GM18867 (cell line): ENCODE data around the gene TRIM67.
"Not testable (repeated sequence)": the region's sequence is repeated elsewhere in the genome, so short reads cannot be mapped to it uniquely, and the experiment has no call there.

Source experiments
- ATAC-seq: cut with Tn5 transposase; IDR thresholded peaks from one replicate; pipeline ENCODE4 v1.9.1; 2021; ENCODE audit warnings: mild to moderate bottlenecking, moderate library complexity; ENCODE audit not compliant: unreplicated experiment

Gene TRIM67

GRCh38 chr1:231157311-231157710, 4.5 kb upstream of the TRIM67 start:
- ATAC-seq = no peak

GRCh38 chr1:231158141-231158540, 3.7 kb upstream of the TRIM67 start:
- ATAC-seq = not testable (repeated sequence)

- no peak for ATAC-seq
Observed at GRCh38 chr1:231159202-231159962, 2.5 kb upstream of the TRIM67 start.

GRCh38 chr1:231159963-231160761, 1.7 kb upstream of the TRIM67 start:
- ATAC-seq = no peak

GRCh38 chr1:231160895-231161666, 777 bp upstream of the TRIM67 start:
- ATAC-seq = no peak

- ATAC-seq = no peak
Observed at GRCh38 chr1:231162297-231162969, 575 bp downstream of the TRIM67 start.

- no peak for ATAC-seq
Observed at GRCh38 chr1:231162970-231163829, 1.3 kb downstream of the TRIM67 start.

- no peak for ATAC-seq
Observed at GRCh38 chr1:231163830-231164427, 2.1 kb downstream of the TRIM67 start.

- no peak for ATAC-seq
Observed at GRCh38 chr1:231165371-231165770, 3.5 kb downstream of the TRIM67 start.

GRCh38 chr1:231166398-231166797, 4.5 kb downstream of the TRIM67 start:
- no peak for ATAC-seq

GRCh38 chr1:231170875-231171274, 9.0 kb downstream of the TRIM67 start:
- no peak for ATAC-seq

- ATAC-seq = no peak
Observed at GRCh38 chr1:231171623-231172197, 9.9 kb downstream of the TRIM67 start.

- no peak for ATAC-seq
Observed at GRCh38 chr1:231172411-231172810, 10.6 kb downstream of the TRIM67 start.

- ATAC-seq = no peak
Observed at GRCh38 chr1:231176421-231176820, 14.6 kb downstream of the TRIM67 start.

- no peak for ATAC-seq
Observed at GRCh38 chr1:231177226-231177625, 15.4 kb downstream of the TRIM67 start.

- ATAC-seq = no peak
Observed at GRCh38 chr1:231177936-231178335, 16.1 kb downstream of the TRIM67 start.

- no peak for ATAC-seq
Observed at GRCh38 chr1:231178970-231179369, 17.1 kb downstream of the TRIM67 start.

GRCh38 chr1:231180034-231180433, 18.2 kb downstream of the TRIM67 start:
- no peak for ATAC-seq

- no peak for ATAC-seq
Observed at GRCh38 chr1:231181271-231181670, 19.4 kb downstream of the TRIM67 start.
